HTR-8/SVneo (cell line): Measurements from ENCODE around the gene STAT5B.
"Not testable (repeated sequence)": the region's sequence is repeated elsewhere in the genome, so short reads cannot be mapped to it uniquely, and the experiment has no call there.

Experiments used
- DNase-seq: peaks from one replicate; pipeline ENCODE4 v3.0.0; 2011; ENCODE audit warnings: low spot score, mixed read lengths; ENCODE audit not compliant: insufficient read length
- FAIRE-seq: peaks from 2 replicates; lab custom pipeline; 2011; peaks lifted over from hg19 to GRCh38; lab: Jason Lieb, UNC

Gene STAT5B

GRCh38 chr17:42202159-42202558 lies 74.0 kb downstream of the STAT5B start:
- no peak for DNase-seq

GRCh38 chr17:42201458-42201772 lies 74.8 kb downstream of the STAT5B start:
- FAIRE-seq: peak; percentile 49
- DNase-seq: no peak

More at GRCh38 chr17:42202159-42202558, 74.0 kb downstream of the STAT5B start:
- no peak for FAIRE-seq

GRCh38 chr17:42200706-42201457 lies 75.3 kb downstream of the STAT5B start:
- no peak for FAIRE-seq

GRCh38 chr17:42199416-42200011 lies 76.7 kb downstream of the STAT5B start:
- no peak for DNase-seq
- no peak for FAIRE-seq

More at GRCh38 chr17:42200706-42201457, 75.3 kb downstream of the STAT5B start:
- no peak for DNase-seq

GRCh38 chr17:42198897-42199296 lies 77.3 kb downstream of the STAT5B start:
- DNase-seq (no peak), FAIRE-seq (no peak)

GRCh38 chr17:42197564-42198156 lies 78.5 kb downstream of the STAT5B start:
- DNase-seq (no peak), FAIRE-seq (no peak)

- DNase-seq: peak; percentile 91
- FAIRE-seq: peak; percentile 79
Observed at GRCh38 chr17:42193969-42194899, 82.0 kb downstream of the STAT5B start, which contains the start of gene GHDC. TSS of gene GHDC (minus strand) at chr17:42194494. CDS start at chr17:42193581, 913 bp downstream.

GRCh38 chr17:42193216-42193968 lies 82.8 kb downstream of the STAT5B start:
- DNase-seq (no peak), FAIRE-seq (no peak)

GRCh38 chr17:42192189-42193126 lies 83.7 kb downstream of the STAT5B start:
- DNase-seq (no peak), FAIRE-seq (no peak)

- DNase-seq: no peak
- no peak for FAIRE-seq
Observed at GRCh38 chr17:42191275-42191608, 84.9 kb downstream of the STAT5B start.

- FAIRE-seq (no peak), DNase-seq (no peak)
Observed at GRCh38 chr17:42190491-42191274, 85.5 kb downstream of the STAT5B start.

- no peak for FAIRE-seq
Observed at GRCh38 chr17:42189651-42189965, 86.6 kb downstream of the STAT5B start.

GRCh38 chr17:42188749-42189650 lies 87.2 kb downstream of the STAT5B start:
- FAIRE-seq (no peak), DNase-seq (no peak)

More at GRCh38 chr17:42189651-42189965, 86.6 kb downstream of the STAT5B start:
- DNase-seq: no peak

- FAIRE-seq (no peak), DNase-seq (no peak)
Observed at GRCh38 chr17:42187833-42188232, 88.4 kb downstream of the STAT5B start.

GRCh38 chr17:42186191-42186590 lies 90.0 kb downstream of the STAT5B start:
- not testable (repeated sequence) for DNase-seq, FAIRE-seq

GRCh38 chr17:42185621-42185930 lies 90.6 kb downstream of the STAT5B start:
- DNase-seq (no peak), FAIRE-seq (no peak)
